ENCODE data around the gene ZC3H4. TPM values are rescaled to one million over a fixed set of nuclear protein-coding genes. Genes with fewer than 3 reads are reported as not detected.
"Not testable (repeated sequence)": the region's sequence is repeated elsewhere in the genome, so short reads cannot be mapped to it uniquely, and the experiment has no call there.

The ZC3H4 gene
- total RNA-seq, 2 experiments from 2014 or later: 68.5 to 70.2 TPM

DNA sequence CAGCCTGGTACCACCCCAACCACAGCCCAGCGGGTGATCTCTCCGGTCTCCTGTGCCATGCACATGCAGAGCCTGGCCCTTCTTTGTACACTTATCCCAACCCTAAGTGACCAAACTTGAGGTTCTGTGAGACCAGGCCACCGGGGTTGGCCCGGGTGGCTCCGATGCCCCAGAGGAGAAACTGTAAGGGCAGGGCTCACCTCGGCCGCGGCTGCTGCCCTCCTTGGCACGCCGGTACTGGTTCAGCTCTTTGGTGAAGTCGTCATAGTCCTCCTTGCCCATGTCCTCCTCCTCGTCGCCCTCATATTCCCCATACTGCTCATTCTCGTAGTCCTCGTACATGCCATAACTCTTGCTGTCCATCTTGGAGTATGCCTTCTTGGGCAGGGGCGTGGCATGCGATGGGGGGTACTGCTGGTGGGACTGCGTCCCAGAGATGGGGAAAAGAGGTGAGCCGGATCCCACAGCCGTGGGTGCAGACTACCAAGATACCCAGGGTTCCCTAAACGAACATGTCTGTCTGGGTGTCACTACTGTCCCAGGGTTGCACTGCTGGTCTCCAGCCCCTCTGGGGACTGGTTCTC, 23.7 kb downstream of the ZC3H4 start:
- TF ChIP-seq CTCF (IDR thresholded peaks at IDR 0.05): no peak
- Mint-ChIP-seq H3K27ac (no peak overlapping the region), H3K4me3 (no peak overlapping the region), H3K9me3 (no peaks in the 10 kb centered on the region), H3K4me1 (ENCODE audit: low read depth) (peaks cover 19% of the 10 kb centered on the region), H3K27me3 (no peaks in the 10 kb centered on the region), H3K36me3 (ENCODE audit: low read depth) (peaks cover 67% of the 10 kb centered on the region)
- intact Hi-C loops (cut with micrococcal nuclease): no loop called here
- DNase-seq: no peak
- ChIA-PET POLR2A (interaction anchor here (13.5 kb wide), 1 partner anchor 20 kb away, joined by 182 read pairs; the partner anchor contains the start of gene ZC3H4), CTCF (no interaction called here)
- ATAC-seq: no peak

DNA sequence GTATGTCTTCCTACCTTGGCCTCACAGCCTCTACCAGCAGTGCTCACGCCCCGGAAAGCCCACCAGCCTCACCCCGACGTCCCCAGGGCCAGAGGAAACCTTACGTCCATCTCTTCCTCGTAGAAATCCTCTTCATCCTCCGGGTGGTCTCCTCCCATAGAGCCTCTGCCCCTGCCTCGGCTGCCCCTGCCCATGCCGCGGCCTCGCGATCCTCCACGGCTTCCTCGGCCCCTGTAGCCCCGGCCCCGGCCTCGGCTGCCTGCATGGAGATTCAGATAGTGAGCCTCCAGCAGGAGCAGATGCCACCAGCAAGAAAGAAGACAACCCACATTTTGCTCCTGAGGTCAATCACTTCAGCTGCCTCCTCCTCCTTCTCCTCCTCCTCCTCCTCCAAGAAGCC, 27.3 kb downstream of the ZC3H4 start:
- no peaks in the 10 kb centered on the region for H3K9me3 Mint-ChIP-seq
- no peaks in the 10 kb centered on the region for H3K27me3 Mint-ChIP-seq
- ATAC-seq (no peak), DNase-seq (no peak)
- intact Hi-C loops (cut with micrococcal nuclease): no loop called here
- H3K36me3 Mint-ChIP-seq (ENCODE audit: low read depth): peaks cover 65% of the 10 kb centered on the region
- no peaks in the 10 kb centered on the region for H3K4me1 Mint-ChIP-seq (ENCODE audit: low read depth)
- TF ChIP-seq CTCF (IDR thresholded peaks at IDR 0.05): no peak
- CTCF ChIA-PET: no interaction called here
- no peak overlapping the region for H3K4me3 Mint-ChIP-seq
- H3K27ac Mint-ChIP-seq: no peak overlapping the region
- POLR2A ChIA-PET: no interaction called here

- H3K4me3 Mint-ChIP-seq: no peak overlapping the region
- ChIA-PET POLR2A (no interaction called here), CTCF (no interaction called here)
- TF ChIP-seq CTCF (IDR thresholded peaks at IDR 0.05): no peak
- no peaks in the 10 kb centered on the region for H3K4me1 Mint-ChIP-seq (ENCODE audit: low read depth)
- intact Hi-C loops (cut with micrococcal nuclease): loop anchor here (5.0 kb wide), 1 partner anchor 42 kb away; no protein-coding TSS in a partner anchor
- no peaks in the 10 kb centered on the region for H3K9me3 Mint-ChIP-seq
- H3K27ac Mint-ChIP-seq: no peak overlapping the region
- ATAC-seq (no peak), DNase-seq (no peak)
- H3K36me3 Mint-ChIP-seq (ENCODE audit: low read depth): peaks cover 57% of the 10 kb centered on the region
- H3K27me3 Mint-ChIP-seq: no peaks in the 10 kb centered on the region
Observed at GRCh38 chr19:47084879-47085439, 28.6 kb downstream of the ZC3H4 start.

GRCh38 chr19:47082493-47082892, 31.1 kb downstream of the ZC3H4 start:
- Mint-ChIP-seq H3K36me3 (ENCODE audit: low read depth) (peaks cover 50% of the 10 kb centered on the region), H3K27ac (no peak overlapping the region), H3K9me3 (no peaks in the 10 kb centered on the region), H3K27me3 (no peaks in the 10 kb centered on the region), H3K4me3 (no peak overlapping the region), H3K4me1 (ENCODE audit: low read depth) (no peaks in the 10 kb centered on the region)
- CTCF ChIA-PET: interaction anchor here (2.3 to 7.2 kb wide), 2 partner anchors 9 to 43 kb away, joined by 6 to 94 read pairs; no protein-coding TSS in a partner anchor
- no peak for TF ChIP-seq CTCF (IDR thresholded peaks at IDR 0.05)
- DNase-seq (no peak), ATAC-seq (no peak)
- intact Hi-C loops (cut with micrococcal nuclease): loop anchor here (5.0 kb wide), 1 partner anchor 45 kb away; no protein-coding TSS in a partner anchor
- POLR2A ChIA-PET: interaction anchor here (0.8 to 1.5 kb wide), 3 partner anchors 40 to 70 kb away, joined by 3 to 4 read pairs (median 3); no protein-coding TSS in a partner anchor

DNA sequence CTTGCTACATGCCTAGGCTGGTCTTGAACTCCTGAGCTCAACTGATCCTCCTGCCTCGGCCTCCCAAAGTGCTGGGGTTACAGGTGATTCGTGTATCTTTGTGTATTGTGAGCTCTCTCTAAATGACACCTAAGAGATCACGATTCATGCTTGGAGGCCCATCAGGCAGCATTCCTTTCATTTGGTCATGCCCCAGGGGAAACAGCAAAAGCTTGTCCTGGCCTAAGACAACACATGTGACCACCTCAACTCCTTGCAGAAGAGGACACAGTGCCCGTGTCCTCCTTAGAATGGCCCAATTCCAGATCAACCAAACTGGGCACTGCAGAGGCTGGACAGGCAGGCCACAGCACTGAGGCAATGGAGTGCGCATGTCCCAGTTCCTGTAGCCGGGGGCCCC, 32.5 kb downstream of the ZC3H4 start:
- intact Hi-C loops (cut with micrococcal nuclease): loop anchor here (5.0 kb wide), 1 partner anchor 46 kb away; no protein-coding TSS in a partner anchor
- TF ChIP-seq CTCF (IDR thresholded peaks at IDR 0.05): no peak
- no peaks in the 10 kb centered on the region for H3K27me3 Mint-ChIP-seq
- CTCF ChIA-PET: interaction anchor here (0.7 to 7.2 kb wide), 11 partner anchors 11 to 167 kb away, joined by 3 to 94 read pairs (median 4); partner anchors contain the start of gene ZC3H4
- no peaks in the 10 kb centered on the region for H3K4me1 Mint-ChIP-seq (ENCODE audit: low read depth)
- H3K4me3 Mint-ChIP-seq: no peak overlapping the region
- H3K27ac Mint-ChIP-seq: peak overlapping the region; percentile 25
- POLR2A ChIA-PET: interaction anchor here (0.6 to 1.6 kb wide), 6 partner anchors 11 to 68 kb away, joined by 3 to 6 read pairs (median 4); partner anchors contain the start of genes SAE1 and TMEM160
- no peaks in the 10 kb centered on the region for H3K9me3 Mint-ChIP-seq
- peaks cover 49% of the 10 kb centered on the region for H3K36me3 Mint-ChIP-seq (ENCODE audit: low read depth)
- ATAC-seq (no peak), DNase-seq (no peak)

- peaks cover 45% of the 10 kb centered on the region for H3K36me3 Mint-ChIP-seq (ENCODE audit: low read depth)
- H3K4me1 Mint-ChIP-seq (ENCODE audit: low read depth); DNase-seq; H3K27me3 Mint-ChIP-seq; POLR2A ChIA-PET; intact Hi-C loops (cut with micrococcal nuclease); ATAC-seq; H3K9me3 Mint-ChIP-seq; H3K4me3 Mint-ChIP-seq; H3K27ac Mint-ChIP-seq: not testable (repeated sequence)
- CTCF ChIA-PET: interaction anchor here (0.8 to 7.2 kb wide), 6 partner anchors 14 to 53 kb away, joined by 3 to 94 read pairs (median 10); partner anchors contain the start of genes SAE1 and ZC3H4
Observed at GRCh38 chr19:47078351-47078750, 35.2 kb downstream of the ZC3H4 start.
